GM19455 (cell line): ENCODE results near the gene TMPRSS12.
"Not testable (repeated sequence)": the region's sequence is repeated elsewhere in the genome, so short reads cannot be mapped to it uniquely, and the experiment has no call there.

ENCODE experiments used
- ATAC-seq: cut with Tn5 transposase; IDR thresholded peaks from one replicate; pipeline ENCODE4 v1.9.1; 2021; ENCODE audit not compliant: unreplicated experiment

TMPRSS12 gene

DNA sequence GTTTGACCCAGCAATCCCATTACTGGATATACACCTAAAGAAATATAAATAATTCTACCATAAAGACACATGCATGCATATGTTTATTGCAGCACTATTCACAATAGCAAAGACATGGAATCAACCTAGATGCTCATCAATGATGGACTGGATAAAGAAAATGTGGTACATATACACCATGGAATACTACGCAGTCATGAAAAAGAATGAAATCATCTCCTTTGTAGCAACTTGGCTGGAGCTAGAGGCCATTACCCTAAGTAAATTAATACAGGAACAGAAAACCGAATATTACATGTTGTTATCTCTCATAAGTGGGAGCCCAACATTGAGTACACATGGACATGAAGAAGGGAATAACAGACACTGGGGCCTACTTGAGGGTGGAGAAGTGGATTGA lies 13.0 kb downstream of the TMPRSS12 start:
- not testable (repeated sequence) for ATAC-seq

DNA sequence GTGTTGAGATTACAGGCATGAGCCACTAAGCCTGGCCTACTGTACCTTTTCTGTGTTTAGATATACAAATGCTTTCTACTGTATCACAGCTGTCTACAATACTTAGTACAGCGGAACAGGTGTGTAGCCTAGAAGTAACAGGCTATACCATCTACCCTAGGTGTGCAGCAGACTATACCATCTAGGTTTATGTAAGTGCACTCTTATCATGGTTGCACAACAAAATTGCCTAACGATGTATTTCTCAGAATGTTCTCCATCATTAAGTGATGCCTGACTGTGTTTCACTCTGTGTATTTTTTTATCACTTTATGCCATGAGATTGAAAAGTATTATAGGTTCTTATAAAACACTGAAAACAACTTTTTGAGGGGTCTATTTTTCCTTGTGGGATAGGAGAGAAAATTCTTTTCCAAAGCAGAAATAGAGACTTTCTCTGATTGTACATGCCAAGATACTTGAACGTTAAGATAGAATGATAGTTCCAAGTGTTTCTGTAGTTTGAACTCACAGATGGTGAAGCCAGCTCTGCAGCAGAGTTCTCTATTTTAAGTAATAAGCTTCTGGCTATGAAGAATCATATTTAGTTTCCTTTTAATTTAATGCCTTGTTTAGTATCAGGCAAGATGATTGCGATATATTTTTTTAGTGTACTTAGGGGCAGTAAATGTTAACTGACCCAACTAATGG lies 17.0 kb downstream of the TMPRSS12 start:
- ATAC-seq: no peak

DNA sequence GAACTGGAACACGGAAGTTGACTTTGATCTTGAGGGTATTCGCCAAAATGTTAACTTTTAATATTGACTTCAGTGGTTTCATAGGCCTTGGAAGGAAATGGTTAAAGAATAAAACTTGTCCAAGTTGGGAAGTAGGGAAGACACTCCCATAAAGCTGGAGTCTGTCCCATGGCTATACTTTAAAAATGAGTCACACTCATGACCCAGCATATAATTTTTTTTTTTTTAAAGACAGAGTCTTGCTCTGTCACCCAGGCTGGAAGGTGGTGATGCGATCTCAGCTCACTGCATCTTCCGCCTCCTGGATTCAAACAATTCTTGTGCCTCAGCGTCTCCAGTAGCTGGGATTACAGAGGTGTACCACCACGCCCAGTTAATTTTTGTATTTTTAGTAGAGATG lies 19.6 kb downstream of the TMPRSS12 start:
- no peak for ATAC-seq

DNA sequence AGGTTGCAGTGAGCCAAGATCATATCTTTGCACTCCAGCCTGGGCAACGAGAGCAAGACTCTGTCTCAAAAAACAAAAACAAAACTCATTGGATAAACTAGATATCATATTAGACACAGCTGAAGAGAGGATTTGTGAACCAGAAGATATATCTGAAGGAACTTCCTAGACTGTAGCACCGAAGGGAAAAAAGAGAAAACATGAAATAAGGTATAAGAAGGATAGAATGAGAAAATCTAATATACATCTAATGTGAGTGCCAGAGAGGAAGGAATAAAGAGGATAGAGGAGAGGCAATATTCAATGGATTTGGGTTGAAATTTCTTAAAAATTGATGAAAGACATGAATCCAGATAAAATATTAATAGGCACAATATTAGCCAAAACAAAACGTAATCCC lies 22.5 kb downstream of the TMPRSS12 start:
- no peak for ATAC-seq

DNA sequence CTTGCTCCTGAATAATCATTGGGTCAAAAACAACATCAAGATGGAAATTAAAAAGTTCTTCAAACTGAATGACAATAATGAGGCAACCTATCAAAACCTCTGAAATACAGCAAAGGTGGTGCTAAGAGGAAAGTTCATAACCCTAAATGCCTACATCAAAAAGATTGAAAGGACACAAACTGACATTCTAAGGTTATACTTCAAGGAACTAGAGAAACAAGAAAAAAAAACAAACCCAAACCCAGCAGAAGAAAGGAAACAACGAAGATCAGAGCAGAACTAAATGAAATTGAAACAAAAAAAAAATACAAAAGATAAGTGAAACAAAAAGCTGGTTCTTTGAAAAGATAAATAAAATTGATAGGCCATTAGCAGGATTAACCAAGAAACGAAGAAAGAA lies 26.2 kb downstream of the TMPRSS12 start:
- not testable (repeated sequence) for ATAC-seq

DNA sequence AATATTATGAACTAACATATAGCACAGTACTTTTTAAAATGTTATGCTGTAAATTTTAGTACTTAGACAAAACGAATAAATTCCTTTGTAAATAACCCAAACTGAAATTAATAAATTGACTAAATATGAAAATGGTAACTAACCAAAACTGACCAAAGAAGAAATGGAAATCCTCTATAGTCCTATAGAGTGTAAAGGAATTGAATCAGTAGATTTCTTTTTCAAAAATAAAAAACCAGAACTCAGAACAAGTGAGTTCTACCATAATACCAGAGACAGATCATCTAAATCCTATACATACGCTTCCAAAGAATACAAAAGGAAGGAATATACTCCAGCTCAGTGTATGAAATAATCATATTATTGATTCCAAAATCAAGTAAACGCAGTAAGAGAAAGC lies 39.8 kb downstream of the TMPRSS12 start:
- no peak for ATAC-seq

DNA sequence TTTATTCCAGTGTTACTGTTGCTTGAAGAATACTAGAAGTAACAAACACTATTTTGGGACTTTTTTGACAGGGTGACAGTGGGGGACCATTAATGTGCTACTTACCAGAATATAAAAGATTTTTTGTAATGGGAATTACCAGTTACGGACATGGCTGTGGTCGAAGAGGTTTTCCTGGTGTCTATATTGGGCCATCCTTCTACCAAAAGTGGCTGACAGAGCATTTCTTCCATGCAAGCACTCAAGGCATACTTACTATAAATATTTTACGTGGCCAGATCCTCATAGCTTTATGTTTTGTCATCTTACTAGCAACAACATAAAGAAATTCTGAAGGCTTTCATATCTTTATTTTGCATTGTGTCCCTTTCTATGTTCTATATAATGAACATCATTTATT lies 44.5 kb downstream of the TMPRSS12 start:
- ATAC-seq: no peak

DNA sequence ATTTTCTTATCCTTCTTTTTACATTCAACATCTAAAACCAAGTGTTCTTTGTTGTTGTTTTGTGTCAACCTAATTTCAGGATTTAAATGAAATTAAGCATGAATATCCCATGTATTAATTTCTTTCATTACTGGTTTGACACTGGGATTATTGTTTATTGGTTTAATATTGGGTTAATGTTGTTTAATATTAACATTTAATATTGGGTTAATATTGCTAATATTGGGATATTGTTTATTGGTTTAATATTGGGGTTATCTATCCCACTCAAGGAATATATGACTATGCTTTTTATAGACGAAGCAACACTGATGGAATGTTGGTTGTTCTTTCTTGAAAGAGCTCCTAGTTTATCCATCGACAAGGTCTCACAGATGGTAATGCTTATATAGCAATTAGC lies 45.9 kb downstream of the TMPRSS12 start:
- ATAC-seq: no peak

DNA sequence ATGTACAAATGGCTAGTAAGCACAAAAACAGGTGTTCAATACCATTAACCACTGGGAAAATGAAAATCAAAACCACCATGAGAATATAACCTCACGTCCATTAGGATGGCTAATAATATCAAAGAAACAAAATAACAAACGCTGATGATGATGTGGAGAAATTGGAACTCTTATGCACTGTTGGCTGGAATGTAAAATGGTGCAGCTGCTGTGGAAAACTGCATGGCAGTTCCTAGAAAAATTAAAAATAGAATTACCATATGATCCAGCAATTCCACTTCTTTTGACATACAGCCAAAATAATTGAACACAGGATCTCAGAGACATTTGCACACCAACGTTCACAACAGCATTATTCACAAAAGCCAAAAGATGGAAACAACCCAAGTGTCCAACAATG lies 51.5 kb downstream of the TMPRSS12 start:
- no peak for ATAC-seq

DNA sequence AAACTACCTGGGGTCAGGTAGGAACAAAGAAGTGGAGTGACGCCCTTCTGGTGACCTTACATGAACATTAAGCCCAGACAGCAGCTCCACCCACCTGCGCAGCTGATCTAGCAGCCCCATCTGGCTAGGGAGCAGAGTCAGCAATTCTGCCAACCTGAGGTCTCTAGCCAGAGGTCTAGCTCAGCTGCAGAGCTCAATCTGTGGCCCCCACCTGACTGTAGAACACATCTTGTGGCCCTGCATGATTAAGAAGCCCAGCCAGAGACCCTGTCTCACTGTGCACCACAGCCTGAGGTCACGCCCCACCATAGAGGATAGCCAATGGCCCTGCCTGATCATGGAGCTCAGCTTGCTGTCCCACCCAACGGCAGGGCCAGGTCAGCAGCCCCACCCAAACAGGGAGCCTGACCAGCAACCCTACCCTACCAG lies 59.0 kb downstream of the TMPRSS12 start:
- ATAC-seq: no peak

DNA sequence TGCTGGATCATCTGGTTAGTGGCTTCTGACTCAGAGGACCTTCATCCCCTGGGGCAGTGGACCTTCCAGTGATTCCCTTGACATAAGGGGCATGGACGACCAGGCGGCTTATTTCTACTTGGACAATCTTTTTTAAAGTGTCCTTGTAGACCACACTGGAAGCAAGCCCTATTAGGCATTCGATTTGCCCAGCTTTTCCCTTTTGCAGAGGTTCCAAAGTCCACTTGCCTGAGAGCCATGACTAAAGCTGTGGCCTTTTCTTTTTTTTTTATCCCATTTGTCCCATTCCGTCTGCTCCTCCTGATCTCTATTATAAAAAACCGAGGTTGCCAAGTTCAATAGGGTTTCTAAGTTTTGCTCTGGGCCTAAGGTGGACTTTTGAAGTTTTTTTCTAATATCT lies 65.8 kb downstream of the TMPRSS12 start:
- not testable (repeated sequence) for ATAC-seq

DNA sequence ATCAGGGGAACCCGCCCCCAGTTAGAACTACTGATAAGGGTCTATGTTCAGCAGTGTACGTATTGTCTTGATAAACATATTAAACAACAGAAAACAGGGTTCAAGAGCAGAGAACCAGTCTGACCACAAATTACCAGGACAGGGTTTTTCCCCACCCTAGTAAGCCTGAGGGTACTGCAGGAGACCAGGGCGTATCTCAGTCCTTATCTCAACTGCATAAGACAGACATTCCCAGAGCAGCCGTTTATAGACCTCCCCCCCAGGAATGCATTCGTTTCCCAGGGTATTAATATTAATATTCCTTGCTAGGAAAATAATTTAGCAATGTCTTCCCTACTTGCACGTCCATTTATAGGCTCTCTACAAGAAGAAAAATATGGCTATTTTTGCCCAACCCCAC lies 69.6 kb downstream of the TMPRSS12 start:
- ATAC-seq: not testable (repeated sequence)

DNA sequence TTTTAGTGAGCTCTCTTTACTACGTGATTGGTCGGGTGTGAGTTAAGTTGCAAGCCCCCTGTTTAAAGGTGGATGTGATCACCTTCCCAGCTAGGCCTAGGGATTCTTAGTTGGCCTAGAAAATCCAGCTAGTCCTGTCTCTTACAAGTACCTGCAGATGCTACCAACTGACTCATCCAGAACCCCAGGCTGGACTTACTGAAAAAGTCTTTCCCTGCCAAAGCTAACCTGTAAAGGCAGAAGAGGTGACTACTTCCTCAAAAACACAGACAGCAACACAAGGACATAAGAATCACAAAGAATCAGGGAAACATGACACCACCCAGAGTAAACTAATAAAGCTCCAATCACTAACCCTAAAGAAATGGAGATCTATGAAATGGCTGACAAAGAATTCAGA lies 70.5 kb downstream of the TMPRSS12 start:
- no peak for ATAC-seq

DNA sequence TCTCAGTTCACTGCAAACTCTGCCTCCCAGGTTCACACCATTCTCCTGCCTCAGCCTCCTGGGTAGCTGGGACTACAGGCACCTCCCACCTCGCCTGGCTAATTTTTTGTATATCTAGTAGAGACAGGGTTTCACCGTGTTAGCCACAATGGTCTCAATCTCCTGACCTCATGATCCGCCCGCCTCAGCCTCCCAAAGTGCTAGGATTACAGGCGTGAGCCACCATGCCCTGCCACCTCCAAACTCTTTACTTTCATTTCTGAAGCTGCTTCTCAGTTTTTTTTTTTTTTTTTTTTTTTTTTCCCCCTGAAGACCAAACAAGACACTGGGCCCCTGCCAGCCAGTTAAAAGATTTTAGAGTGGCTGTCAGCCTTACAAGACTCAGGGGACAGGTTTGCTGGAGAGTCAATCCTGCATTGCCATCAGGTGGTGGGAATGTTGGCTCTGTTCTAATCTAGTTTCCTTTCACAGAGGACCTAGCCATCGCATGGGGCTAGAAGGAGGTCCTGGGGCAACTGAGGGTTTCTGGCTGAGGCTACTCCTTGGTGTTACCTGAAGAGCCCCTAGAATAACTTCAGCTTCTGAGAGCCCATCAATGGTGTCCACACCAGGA lies 72.3 kb downstream of the TMPRSS12 start:
- ATAC-seq: no peak

DNA sequence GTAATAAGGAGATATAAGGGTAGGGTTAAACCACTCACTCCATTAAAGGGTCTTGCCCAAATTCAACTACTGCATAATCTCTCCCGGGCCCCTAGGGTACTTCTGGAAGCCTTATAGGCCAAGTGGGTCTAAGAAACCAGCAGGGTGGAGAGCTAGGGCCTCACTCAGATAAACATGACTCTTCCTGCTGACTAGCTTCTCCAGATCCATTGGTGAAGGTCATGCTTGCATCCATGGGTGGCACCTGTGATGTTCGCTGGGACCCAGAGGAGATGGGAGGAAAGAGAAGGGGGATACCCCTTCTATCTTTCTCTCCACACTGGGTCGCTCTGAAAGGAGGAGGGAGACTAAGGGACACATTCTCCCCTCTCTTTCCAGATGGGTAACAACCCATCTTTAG lies 73.6 kb downstream of the TMPRSS12 start:
- no peak for ATAC-seq

DNA sequence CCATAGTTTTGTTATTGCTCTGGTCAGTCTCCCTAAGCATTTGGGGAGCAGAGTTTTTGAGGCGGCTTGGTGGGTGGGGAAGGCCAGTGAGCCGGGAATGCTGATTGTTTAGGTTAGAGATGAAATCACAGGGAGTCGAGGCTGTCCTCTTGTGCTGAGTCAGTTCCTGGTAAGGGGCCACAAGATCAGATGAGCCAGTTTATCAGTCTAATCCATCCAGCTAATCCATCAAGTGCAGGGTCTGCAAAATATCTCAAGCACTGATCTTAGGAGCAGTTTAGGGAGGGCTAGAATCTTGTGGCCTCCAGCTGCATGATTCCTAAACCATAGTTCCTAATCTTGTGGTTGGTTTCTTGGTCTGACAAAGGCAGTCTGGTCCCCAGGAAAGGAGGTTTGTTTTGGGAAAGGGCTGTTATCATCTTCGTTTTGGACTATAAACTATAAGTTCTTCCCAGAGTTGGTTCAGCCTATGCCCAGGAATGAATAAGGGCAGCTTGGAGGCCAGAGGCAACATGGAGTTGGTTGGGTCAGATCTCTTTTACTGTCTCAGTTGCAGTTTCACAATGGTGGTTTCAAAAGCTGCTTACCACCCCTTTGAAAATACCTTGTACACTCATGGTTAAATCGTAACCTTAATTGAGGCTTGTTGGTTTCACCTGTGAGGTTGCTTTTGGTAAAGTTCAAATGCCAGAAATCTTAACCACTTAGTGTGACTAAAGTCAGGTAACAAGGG lies 76.0 kb downstream of the TMPRSS12 start:
- no peak for ATAC-seq

DNA sequence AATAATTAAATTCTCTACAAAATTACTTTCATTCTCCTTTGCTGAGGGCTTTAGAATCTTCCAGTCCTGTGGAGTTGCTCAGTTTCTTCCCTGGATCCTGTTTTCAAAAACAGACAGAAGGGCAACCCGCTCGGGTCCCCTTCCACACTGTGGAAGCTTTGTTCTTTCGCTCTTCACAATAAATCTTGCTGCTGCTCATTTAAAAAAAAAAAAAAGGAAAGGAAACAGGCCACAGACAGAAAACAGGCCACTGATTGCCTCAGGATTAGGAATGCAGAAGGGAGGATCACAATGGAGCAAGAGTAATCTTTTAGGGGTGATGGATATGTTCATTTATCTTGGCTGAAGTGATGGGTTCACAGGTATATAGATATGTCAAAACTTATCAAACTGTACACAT lies 80.1 kb downstream of the TMPRSS12 start:
- ATAC-seq: no peak

DNA sequence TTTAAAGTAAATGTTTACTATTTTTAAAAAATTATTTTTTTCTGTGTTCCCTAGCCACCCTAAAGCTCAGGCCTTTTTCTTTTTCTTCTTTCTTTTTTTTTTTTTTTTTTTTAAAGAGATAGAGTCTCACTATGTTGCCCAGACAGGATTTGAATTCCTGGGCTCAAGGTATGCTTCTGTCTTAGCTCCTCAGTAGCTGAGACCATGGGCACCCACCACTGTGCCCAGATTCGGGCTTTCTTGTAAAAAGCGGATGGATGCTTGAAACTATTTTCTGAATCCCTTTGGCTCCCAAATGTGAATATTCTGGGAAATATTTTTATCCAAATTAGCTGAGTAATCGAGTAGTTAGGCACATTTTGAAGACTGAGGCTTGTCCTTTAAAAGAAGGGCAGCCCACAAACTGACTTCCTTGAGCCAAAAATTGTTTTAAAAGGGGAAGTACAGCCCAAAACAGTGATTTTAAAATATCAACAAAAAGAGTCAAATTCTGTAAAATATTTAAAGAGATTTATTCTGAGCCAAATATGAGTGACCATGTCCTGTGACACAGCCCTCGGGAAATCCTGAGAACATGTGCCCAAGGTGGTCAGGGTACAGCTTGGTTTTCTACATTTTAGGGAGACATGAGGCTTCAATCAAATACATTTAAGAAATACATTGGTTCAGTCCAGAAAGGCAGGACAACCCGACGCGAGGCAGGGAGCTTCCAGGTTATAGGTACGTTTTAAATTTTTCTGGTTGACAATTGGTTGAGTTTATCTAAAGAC lies 80.8 kb downstream of the TMPRSS12 start:
- no peak for ATAC-seq

DNA sequence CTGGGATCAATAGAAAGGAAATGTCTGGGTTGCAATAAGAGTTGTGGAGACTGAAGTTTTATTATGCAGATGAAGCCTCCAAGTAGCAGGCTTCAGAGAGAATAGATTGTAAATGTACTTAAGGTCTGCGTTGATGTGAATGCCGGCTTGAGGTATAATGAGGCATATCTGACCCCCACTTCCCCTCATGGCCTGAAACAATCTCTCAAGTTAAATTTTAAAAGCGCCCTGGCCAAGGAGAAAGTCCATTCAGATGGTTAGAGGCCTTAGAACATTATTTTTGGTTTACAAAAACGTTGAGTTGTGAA lies 81.4 kb downstream of the TMPRSS12 start:
- no peak for ATAC-seq

DNA sequence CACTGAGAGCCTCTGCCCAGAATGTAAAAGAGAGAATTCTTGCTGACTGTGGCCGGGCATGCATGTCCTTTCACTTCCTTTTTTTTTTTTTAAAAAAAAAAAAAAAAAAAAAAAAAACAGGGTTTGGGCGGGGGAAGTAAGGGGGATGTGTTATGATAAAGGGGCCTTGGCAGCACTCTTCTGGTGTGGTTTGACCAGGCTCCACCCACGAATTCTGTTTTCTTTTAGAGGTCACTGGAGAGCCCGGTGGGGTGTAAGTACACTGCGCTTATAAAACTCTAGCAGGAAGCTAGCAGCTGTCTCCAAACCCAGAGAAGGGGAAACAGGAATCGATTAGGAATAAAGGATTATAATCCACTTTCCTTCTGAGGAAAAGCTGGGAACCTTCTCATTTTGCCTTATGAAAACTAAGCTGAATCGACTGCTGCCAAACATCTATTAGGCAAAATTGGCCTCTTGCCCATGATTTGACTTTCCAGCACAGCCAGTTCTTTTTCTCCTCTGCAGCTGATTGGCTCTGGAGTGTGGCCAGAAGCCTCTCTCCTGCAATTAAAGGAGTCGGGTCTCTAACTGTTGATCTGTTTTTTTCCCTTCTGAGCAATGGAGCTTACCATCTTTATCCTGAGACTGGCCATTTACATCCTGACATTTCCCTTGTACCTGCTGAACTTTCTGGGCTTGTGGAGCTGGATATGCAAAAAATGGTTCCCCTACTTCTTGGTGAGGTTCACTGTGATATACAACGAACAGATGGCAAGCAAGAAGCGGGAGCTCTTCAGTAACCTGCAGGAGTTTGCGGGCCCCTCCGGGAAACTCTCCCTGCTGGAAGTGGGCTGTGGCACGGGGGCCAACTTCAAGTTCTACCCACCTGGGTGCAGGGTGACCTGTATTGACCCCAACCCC lies 82.0 kb downstream of the TMPRSS12 start:
- ATAC-seq: peak; percentile 78

DNA sequence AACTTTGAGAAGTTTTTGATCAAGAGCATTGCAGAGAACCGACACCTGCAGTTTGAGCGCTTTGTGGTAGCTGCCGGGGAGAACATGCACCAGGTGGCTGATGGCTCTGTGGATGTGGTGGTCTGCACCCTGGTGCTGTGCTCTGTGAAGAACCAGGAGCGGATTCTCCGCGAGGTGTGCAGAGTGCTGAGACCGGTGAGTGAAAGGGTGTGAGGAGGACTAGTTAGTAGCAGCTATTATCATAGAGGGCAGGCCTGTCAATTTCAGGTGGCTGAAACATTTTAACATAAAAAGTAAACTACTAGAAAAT lies 82.6 kb downstream of the TMPRSS12 start:
- ATAC-seq: no peak
